Liver (tissue), 9 donors: Measurements from ENCODE around the gene KRT83. TPM values are rescaled to one million over a fixed set of nuclear protein-coding genes. Genes with fewer than 3 reads are reported as not detected.

ENCODE experiments used
- DNase-seq: peaks from one replicate; pipeline ENCODE4 v3.0.0-alpha.2; 2017; ENCODE audit warnings: low spot score
- H3K27ac ChIP-seq, 2 donors: one replicate each; pipeline ENCODE4 v1.7.0; 2013; ENCODE audit warnings: inconsistent platforms in 2 of 2, low read length in 2 of 2, control low read depth in 1 of 2, low read depth in 1 of 2, mild to moderate bottlenecking in 1 of 2
- H3K27me3 ChIP-seq, 4 donors: one replicate each; pipeline versions ENCODE4 v1.6.1 to v1.7.0; 2013; ENCODE audit warnings: low read length in 3 of 4, inconsistent platforms in 1 of 4, mild to moderate bottlenecking in 1 of 4, moderate library complexity in 1 of 4; ENCODE audit not compliant: control insufficient read depth in 4 of 4, insufficient read depth in 4 of 4
- H3K36me3 ChIP-seq, 4 donors: one replicate each; pipeline versions ENCODE4 v1.6.1 to v1.7.0; 2013; ENCODE audit warnings: low read length in 3 of 4, mild to moderate bottlenecking in 3 of 4, low read depth in 1 of 4, moderate library complexity in 1 of 4; ENCODE audit not compliant: control insufficient read depth in 4 of 4, insufficient read depth in 3 of 4
- H3K4me1 ChIP-seq, 4 donors: one replicate each; pipeline versions ENCODE4 v1.6.1 to v1.7.0; 2013; ENCODE audit warnings: low read length in 3 of 4, mild to moderate bottlenecking in 3 of 4, moderate library complexity in 1 of 4; ENCODE audit not compliant: control insufficient read depth in 4 of 4, insufficient read depth in 4 of 4
- H3K4me3 ChIP-seq, 3 donors: one replicate each; pipeline versions ENCODE4 v1.6.1 to v1.7.0; 2013; ENCODE audit warnings: low read length in 3 of 3, control low read depth in 1 of 3, low read depth in 1 of 3, mild to moderate bottlenecking in 1 of 3
- H3K9ac ChIP-seq, 2 donors: one replicate each; pipeline ENCODE4 v1.7.0; 2013; ENCODE audit warnings: low read length in 2 of 2, mild to moderate bottlenecking in 2 of 2, moderate library complexity in 2 of 2, control low read depth in 1 of 2, low read depth in 1 of 2
- H3K9me3 ChIP-seq, 4 donors: one replicate each; pipeline versions ENCODE4 v1.6.1 to v1.7.0; 2013; ENCODE audit warnings: low read length in 3 of 4; ENCODE audit not compliant: control insufficient read depth in 4 of 4
- CTCF ChIP-seq: fragments of 150-350 bp; IDR thresholded peaks from 2 replicates; pipeline ENCODE4 v1.5.1; 2017; ENCODE audit warnings: improper control_type of control experiment, low read depth, low read length; ENCODE audit not compliant: missing input control
- EGR1 ChIP-seq, 2 donors: IDR thresholded peaks; 2 replicates each; pipeline ENCODE4 v1.6.1; 2016 to 2018; ENCODE audit warnings: antibody characterized with exemption in 2 of 2, low read depth in 2 of 2
- FOXA2 ChIP-seq: IDR thresholded peaks from 2 replicates; pipeline ENCODE4 v1.6.1; 2016; ENCODE audit warnings: antibody characterized with exemption
- HNF4A ChIP-seq, 2 donors: conservative IDR thresholded peaks; 2 replicates each; pipeline ENCODE4 v1.6.1; 2016; ENCODE audit warnings: antibody characterized with exemption in 2 of 2, mild to moderate bottlenecking in 2 of 2
- HNF4G ChIP-seq: IDR thresholded peaks from 2 replicates; pipeline ENCODE4 v1.6.1; 2016; ENCODE audit warnings: antibody characterized with exemption
- JUND ChIP-seq, 2 donors: IDR thresholded peaks; 2 replicates each; pipeline ENCODE4 v1.6.1; 2016; ENCODE audit warnings: antibody characterized with exemption in 2 of 2
- NR2F2 ChIP-seq: IDR thresholded peaks from 2 replicates; pipeline ENCODE4 v1.6.1; 2016; ENCODE audit warnings: antibody characterized with exemption
- RAD21 ChIP-seq, 2 donors: IDR thresholded peaks; 2 replicates each; pipeline ENCODE4 v1.6.1; 2016; ENCODE audit warnings: antibody characterized with exemption in 2 of 2, mild to moderate bottlenecking in 2 of 2
- REST ChIP-seq: IDR thresholded peaks from 2 replicates; pipeline ENCODE4 v1.6.1; 2016; ENCODE audit warnings: antibody characterized with exemption, mild to moderate bottlenecking
- RXRA ChIP-seq, 2 donors: IDR thresholded peaks; 2 replicates each; pipeline ENCODE4 v1.6.1; 2017 to 2018; ENCODE audit warnings: antibody characterized with exemption in 2 of 2, mild to moderate bottlenecking in 1 of 2
- SP1 ChIP-seq: IDR thresholded peaks from 2 replicates; pipeline ENCODE4 v1.6.1; 2018; ENCODE audit warnings: antibody characterized with exemption, mild to moderate bottlenecking
- TAF1 ChIP-seq: conservative IDR thresholded peaks from 2 replicates; pipeline ENCODE4 v1.6.1; 2016; ENCODE audit warnings: antibody characterized with exemption, mild to moderate bottlenecking
- YY1 ChIP-seq: IDR thresholded peaks from 2 replicates; pipeline ENCODE4 v1.6.1; 2016; ENCODE audit warnings: antibody characterized with exemption, mild to moderate bottlenecking
- WGBS: extraction: QIAGEN DNeasy Blood & Tissue Kit; methylation state at CpG from one replicate; pipeline ENCODE4 v1.1.7; 2013; 5-methylcytosine and 5-hydroxymethylcytosine counted together
- polyA plus RNA-seq, 2 donors: library from polyadenylated mRNA; stranded (reverse) in 1 of 2; unstranded in 1 of 2; fragments of 200-250 nt in 1 of 2; fragments of >200 nt in 1 of 2; fragmentation: Nextera tagmentation in 1 of 2; extraction: Ambion mirVana in 1 of 2; gene quantifications; one replicate each; pipeline versions ENCODE4 v1.2.1 to v1.2.3, GENCODE V29; 2013 to 2015
- total RNA-seq, 2 donors: library from RNA; depleted of rRNA; stranded (reverse); fragments of >200 nt; gene quantifications; one replicate each; pipeline ENCODE4 v1.2.3, GENCODE V29; 2014
- TF ChIP-seq, protein P1 (sequence below): IDR thresholded peaks from 2 replicates; pipeline ENCODE4 v1.6.1; 2016; ENCODE audit warnings: antibody characterized with exemption
- TF ChIP-seq, protein P2 (sequence below): IDR thresholded peaks from 2 replicates; pipeline ENCODE4 v1.6.1; 2016; ENCODE audit warnings: antibody characterized with exemption
- TF ChIP-seq, protein P3 (sequence below): IDR thresholded peaks from 2 replicates; pipeline ENCODE4 v1.6.1; 2016; ENCODE audit warnings: antibody characterized with exemption
- donor health status: healthy.
- donor health status: healthy.
- donor health status: healthy.
- donor health status: healthy.
- donor health status: healthy.

The KRT83 gene
- total and polyA plus RNA-seq, 4 donors: not detected

- peak; percentile 84 to 85 for TF ChIP-seq HNF4A (conservative IDR thresholded peaks at IDR 0.05)
Observed at GRCh38 chr12:52363111-52363679, 42.0 kb upstream of the KRT83 start (continued).

GRCh38 chr12:52362118-52362726 lies 41.0 kb upstream of the KRT83 start:
- H3K4me1 ChIP-seq: peaks cover 0 to 15% (median 7%) of the 10 kb centered on the region in 4 donors
- H3K36me3 ChIP-seq: no peaks in the 10 kb centered on the region
- H3K27me3 ChIP-seq: no peaks in the 10 kb centered on the region
- DNase-seq: no peak
- H3K9me3 ChIP-seq: no peaks in the 10 kb centered on the region
- H3K27ac ChIP-seq: no peak overlapping the region
- WGBS: 91% methylated on average over 11 of the region's 11 CpGs
- no peak overlapping the region for H3K4me3 ChIP-seq
- no peak for TF ChIP-seq NR2F2
- no peak for TF ChIP-seq TAF1
- TF ChIP-seq YY1: no peak
- no peak for TF ChIP-seq EGR1 (IDR thresholded peaks at IDR 0.05; ENCODE audit: low read depth in 2 of 2)
- no peak for TF ChIP-seq SP1
- no peak for TF ChIP-seq RAD21 (IDR thresholded peaks at IDR 0.05)
- TF ChIP-seq FOXA2: no peak
- TF ChIP-seq, protein P1, sequence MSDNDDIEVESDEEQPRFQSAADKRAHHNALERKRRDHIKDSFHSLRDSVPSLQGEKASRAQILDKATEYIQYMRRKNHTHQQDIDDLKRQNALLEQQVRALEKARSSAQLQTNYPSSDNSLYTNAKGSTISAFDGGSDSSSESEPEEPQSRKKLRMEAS: no peak
- TF ChIP-seq, protein P2, sequence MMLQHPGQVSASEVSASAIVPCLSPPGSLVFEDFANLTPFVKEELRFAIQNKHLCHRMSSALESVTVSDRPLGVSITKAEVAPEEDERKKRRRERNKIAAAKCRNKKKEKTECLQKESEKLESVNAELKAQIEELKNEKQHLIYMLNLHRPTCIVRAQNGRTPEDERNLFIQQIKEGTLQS: no peak
- TF ChIP-seq, protein P3, sequence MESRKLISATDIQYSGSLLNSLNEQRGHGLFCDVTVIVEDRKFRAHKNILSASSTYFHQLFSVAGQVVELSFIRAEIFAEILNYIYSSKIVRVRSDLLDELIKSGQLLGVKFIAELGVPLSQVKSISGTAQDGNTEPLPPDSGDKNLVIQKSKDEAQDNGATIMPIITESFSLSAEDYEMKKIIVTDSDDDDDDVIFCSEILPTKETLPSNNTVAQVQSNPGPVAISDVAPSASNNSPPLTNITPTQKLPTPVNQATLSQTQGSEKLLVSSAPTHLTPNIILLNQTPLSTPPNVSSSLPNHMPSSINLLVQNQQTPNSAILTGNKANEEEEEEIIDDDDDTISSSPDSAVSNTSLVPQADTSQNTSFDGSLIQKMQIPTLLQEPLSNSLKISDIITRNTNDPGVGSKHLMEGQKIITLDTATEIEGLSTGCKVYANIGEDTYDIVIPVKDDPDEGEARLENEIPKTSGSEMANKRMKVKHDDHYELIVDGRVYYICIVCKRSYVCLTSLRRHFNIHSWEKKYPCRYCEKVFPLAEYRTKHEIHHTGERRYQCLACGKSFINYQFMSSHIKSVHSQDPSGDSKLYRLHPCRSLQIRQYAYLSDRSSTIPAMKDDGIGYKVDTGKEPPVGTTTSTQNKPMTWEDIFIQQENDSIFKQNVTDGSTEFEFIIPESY: no peak
- no peak for TF ChIP-seq CTCF
- TF ChIP-seq JUND (IDR thresholded peaks at IDR 0.05): no peak
- TF ChIP-seq HNF4G: no peak
- TF ChIP-seq RXRA (IDR thresholded peaks at IDR 0.05): no peak
- no peak for TF ChIP-seq REST
- H3K9ac ChIP-seq: no peak overlapping the region
